Measurements from ENCODE around the gene PCSK7. TPM values are rescaled to one million over a fixed set of nuclear protein-coding genes. Genes with fewer than 3 reads are reported as not detected.

PCSK7 gene
- total and polyA plus RNA-seq, 4 experiments from 2014 or later: 33.3 to 325 (median 192) TPM

- Histone ChIP-seq H3K27me3 (ENCODE audit: insufficient read depth, low read length) (no peaks in the 10 kb centered on the region), H3K4me1 (ENCODE audit: insufficient read depth, low read length) (peaks cover 30% of the 10 kb centered on the region), H3K36me3 (ENCODE audit: insufficient read depth, low read length) (peaks cover 5% of the 10 kb centered on the region), H3K4me3 (ENCODE audit: low read length in 2 of 2) (no peak overlapping the region), H3K27ac (ENCODE audit: low read depth, low read length) (no peak overlapping the region), H3K9me3 (ENCODE audit: control insufficient read depth in 1 of 2, low read length in 2 of 2) (no peaks in the 10 kb centered on the region)
- POLR2A ChIA-PET (ENCODE audit: partially characterized antibody): interaction anchor here (1.0 to 1.6 kb wide), 3 partner anchors 39 to 395 kb away, joined by 4 to 5 read pairs (median 4); partner anchors contain the start of genes PAFAH1B2 and ZPR1
- Mint-ChIP-seq H3K27ac (peak overlapping the region in 1 of 7 donors; percentile 86), H3K4me3 (no peak overlapping the region), H3K27me3 (no peaks in the 10 kb centered on the region), H3K36me3 (peaks cover 10 to 20% of the 10 kb centered on the region in 2 donors), H3K4me1 (peaks cover 21 to 44% (median 35%) of the 10 kb centered on the region in 4 donors), H3K9me3 (no peaks in the 10 kb centered on the region)
- intact Hi-C loops (cut with micrococcal nuclease): no loop called here
- DNase-seq: no peak
- CTCF ChIA-PET (ENCODE audit: partially characterized antibody): interaction anchor here (3.3 to 5.1 kb wide), 2 partner anchors 10 to 36 kb away, joined by 12 to 41 read pairs; partner anchors contain the start of gene PAFAH1B2
Measured at GRCh38 chr11:117182551-117182935, 49.3 kb downstream of the PCSK7 start.

GRCh38 chr11:117181586-117182550 is 50.0 kb downstream of the PCSK7 start:
- ChIA-PET POLR2A (ENCODE audit: partially characterized antibody) (interaction anchor here (1.0 to 4.8 kb wide), 4 partner anchors 10 to 48 kb away, joined by 4 to 75 read pairs (median 6); partner anchors contain the start of gene PAFAH1B2), CTCF (ENCODE audit: partially characterized antibody) (interaction anchor here (0.6 to 5.1 kb wide), 5 partner anchors 9 to 52 kb away, joined by 3 to 48 read pairs (median 12); partner anchors contain the start of gene PAFAH1B2)
- Histone ChIP-seq H3K27me3 (ENCODE audit: insufficient read depth, low read length) (no peaks in the 10 kb centered on the region), H3K9me3 (ENCODE audit: control insufficient read depth in 1 of 2, low read length in 2 of 2) (no peaks in the 10 kb centered on the region), H3K4me3 (ENCODE audit: low read length in 2 of 2) (no peak overlapping the region), H3K27ac (ENCODE audit: low read depth, low read length) (no peak overlapping the region), H3K4me1 (ENCODE audit: insufficient read depth, low read length) (peaks cover 30% of the 10 kb centered on the region), H3K36me3 (ENCODE audit: insufficient read depth, low read length) (peaks cover 5% of the 10 kb centered on the region)
- H3K27me3 Mint-ChIP-seq: no peaks in the 10 kb centered on the region
- H3K4me1 Mint-ChIP-seq: peaks cover 21 to 45% (median 35%) of the 10 kb centered on the region in 4 donors
- no peak for DNase-seq
- peak overlapping the region in 1 of 7 donors; percentile 93 for H3K27ac Mint-ChIP-seq
- no peaks in the 10 kb centered on the region for H3K9me3 Mint-ChIP-seq
- intact Hi-C loops (cut with micrococcal nuclease): no loop called here
- H3K4me3 Mint-ChIP-seq: peak overlapping the region in 1 of 8 donors; percentile 6
- peaks cover 10 to 20% of the 10 kb centered on the region in 2 donors for H3K36me3 Mint-ChIP-seq

- Mint-ChIP-seq H3K27me3 (no peaks in the 10 kb centered on the region), H3K27ac (peak overlapping the region; percentile 73 to 96 (median 83)), H3K4me1 (peaks cover 21 to 41% (median 35%) of the 10 kb centered on the region in 4 donors), H3K9me3 (no peaks in the 10 kb centered on the region), H3K4me3 (peak overlapping the region; percentile 45 to 99 (median 86)), H3K36me3 (peaks cover 10 to 17% of the 10 kb centered on the region in 2 donors)
- Histone ChIP-seq H3K9me3 (ENCODE audit: control insufficient read depth in 1 of 2, low read length in 2 of 2) (no peaks in the 10 kb centered on the region), H3K4me3 (ENCODE audit: low read length in 2 of 2) (no peak overlapping the region), H3K27me3 (ENCODE audit: insufficient read depth, low read length) (no peaks in the 10 kb centered on the region), H3K36me3 (ENCODE audit: insufficient read depth, low read length) (peaks cover 5% of the 10 kb centered on the region), H3K27ac (ENCODE audit: low read depth, low read length) (no peak overlapping the region), H3K4me1 (ENCODE audit: insufficient read depth, low read length) (peaks cover 30% of the 10 kb centered on the region)
- intact Hi-C loops (cut with micrococcal nuclease): no loop called here
- ChIA-PET CTCF (ENCODE audit: partially characterized antibody) (interaction anchor here (0.6 to 5.1 kb wide), 12 partner anchors 8 to 82 kb away, joined by 3 to 48 read pairs (median 5); partner anchors contain the start of genes PAFAH1B2, PCSK7 and SIK3), POLR2A (ENCODE audit: partially characterized antibody) (interaction anchor here (1.2 to 4.8 kb wide), 8 partner anchors 9 to 327 kb away, joined by 3 to 75 read pairs (median 18); partner anchors contain the start of genes PAFAH1B2, PCSK7 and TAGLN)
- peak; percentile 54 to 68 (median 66) for DNase-seq
Measured at GRCh38 chr11:117180661-117181585, 51.0 kb downstream of the PCSK7 start.

GRCh38 chr11:117180020-117180419 is 51.9 kb downstream of the PCSK7 start:
- Histone ChIP-seq H3K4me1 (ENCODE audit: insufficient read depth, low read length) (peaks cover 30% of the 10 kb centered on the region), H3K9me3 (ENCODE audit: control insufficient read depth in 1 of 2, low read length in 2 of 2) (no peaks in the 10 kb centered on the region), H3K36me3 (ENCODE audit: insufficient read depth, low read length) (peaks cover 5% of the 10 kb centered on the region), H3K4me3 (ENCODE audit: low read length in 2 of 2) (peak overlapping the region; percentile 76 to 80), H3K27me3 (ENCODE audit: insufficient read depth, low read length) (no peaks in the 10 kb centered on the region), H3K27ac (ENCODE audit: low read depth, low read length) (peak overlapping the region; percentile 73)
- intact Hi-C loops (cut with micrococcal nuclease): no loop called here
- Mint-ChIP-seq H3K27me3 (no peaks in the 10 kb centered on the region), H3K9me3 (no peaks in the 10 kb centered on the region), H3K4me1 (peaks cover 21 to 39% (median 35%) of the 10 kb centered on the region in 4 donors), H3K36me3 (peaks cover 10 to 15% of the 10 kb centered on the region in 2 donors), H3K4me3 (peak overlapping the region; percentile 94 to 99 (median 94)), H3K27ac (peak overlapping the region; percentile 89 to 97 (median 95))
- POLR2A ChIA-PET (ENCODE audit: partially characterized antibody): interaction anchor here (0.9 to 4.8 kb wide), 17 partner anchors 8 to 1838 kb away, joined by 3 to 75 read pairs (median 9); partner anchors contain the start of genes BUD13, CEP164, PAFAH1B2 and PCSK7
- DNase-seq: no peak
- CTCF ChIA-PET (ENCODE audit: partially characterized antibody): interaction anchor here (0.7 to 5.1 kb wide), 13 partner anchors 10 to 344 kb away, joined by 3 to 48 read pairs (median 5); partner anchors contain the start of genes PAFAH1B2, PCSK7 and SIK3

- Histone ChIP-seq H3K27me3 (ENCODE audit: insufficient read depth, low read length) (no peaks in the 10 kb centered on the region), H3K9me3 (ENCODE audit: control insufficient read depth in 1 of 2, low read length in 2 of 2) (no peaks in the 10 kb centered on the region), H3K36me3 (ENCODE audit: insufficient read depth, low read length) (peaks cover 5% of the 10 kb centered on the region), H3K4me3 (ENCODE audit: low read length in 2 of 2) (peak overlapping the region; percentile 76 to 80), H3K27ac (ENCODE audit: low read depth, low read length) (peak overlapping the region; percentile 73), H3K4me1 (ENCODE audit: insufficient read depth, low read length) (peaks cover 30% of the 10 kb centered on the region)
- Mint-ChIP-seq H3K36me3 (peaks cover 9 to 14% of the 10 kb centered on the region in 2 donors), H3K27ac (peak overlapping the region; percentile 89 to 97 (median 95)), H3K9me3 (no peaks in the 10 kb centered on the region), H3K27me3 (no peaks in the 10 kb centered on the region), H3K4me3 (peak overlapping the region; percentile 94 to 99 (median 94)), H3K4me1 (peaks cover 21 to 39% (median 35%) of the 10 kb centered on the region in 4 donors)
- CTCF ChIA-PET (ENCODE audit: partially characterized antibody): interaction anchor here (0.7 to 5.1 kb wide), 15 partner anchors 9 to 343 kb away, joined by 3 to 48 read pairs (median 5); partner anchors contain the start of genes PAFAH1B2, PCSK7 and SIK3
- DNase-seq: peak in 4 of 5 donors; percentile 49 to 69 (median 56)
- intact Hi-C loops (cut with micrococcal nuclease): loop anchor here (5.0 kb wide), 1 partner anchor 407 kb away; the partner anchor contains the start of gene BUD13
- POLR2A ChIA-PET (ENCODE audit: partially characterized antibody): interaction anchor here (0.5 to 4.8 kb wide), 25 partner anchors 10 to 1928 kb away, joined by 3 to 75 read pairs (median 5); partner anchors contain the start of genes APOA5, BACE1, BUD13 and CEP164
Measured at GRCh38 chr11:117179048-117179999, 52.5 kb downstream of the PCSK7 start.

Measured in CD4-positive, alpha-beta memory T cell (primary cell).